GM12878 (cell line): ENCODE results near the gene IDI2. TPM values are rescaled to one million over a fixed set of nuclear protein-coding genes. Genes with fewer than 3 reads are reported as not detected.

Source experiments
- ATAC-seq: fragments of 200-7000 bp; cut with Tn5 transposase; 3 replicates; pipeline ENCODE4 v1.9.1; 2020; ENCODE audit warnings: mild to moderate bottlenecking, moderate library complexity
- BruUV-seq: library from RNA; stranded (reverse); fragments of 400-500 nt; replicated peaks from 2 replicates; lab custom pipeline; 2021; lab: Mats Ljungman, UMichigan
- CTCF ChIA-PET: fragments of 300-600 bp; sonication (Branson Sonifier 250); formaldehyde crosslinking; extraction: SDS; loops from one replicate; lab custom pipeline; 2021; ENCODE audit warnings: inconsistent platforms; lab: Yijun Ruan, JAX
- POLR2A ChIA-PET: fragments of 350-600 bp; formaldehyde crosslinking; extraction: SDS; loops from one replicate; lab custom pipeline; 2021; ENCODE audit warnings: inconsistent platforms; lab: Charles Lee
- RAD21 ChIA-PET: fragments of 300-600 bp; sonication (Branson Sonifier 250); formaldehyde crosslinking; loops from one replicate; lab custom pipeline; 2023; ENCODE audit warnings: antibody characterized with exemption; ENCODE audit not compliant: unreplicated experiment; lab: Charles Lee
- SMC1A ChIA-PET: fragments of 300-600 bp; sonication (Branson Sonifier 250); formaldehyde crosslinking; loops from one replicate; lab custom pipeline; 2023; ENCODE audit not compliant: unreplicated experiment, uncharacterized antibody; lab: Charles Lee
- DNase-seq: peaks from one replicate; pipeline ENCODE4 v3.0.0-alpha.2; 2011; ENCODE audit warnings: low read depth, low spot score
- FAIRE-seq: peaks from 3 replicates; lab custom pipeline; 2011; peaks lifted over from hg19 to GRCh38; lab: Jason Lieb, UNC
- H2AFZ ChIP-seq: 2 replicates; pipeline ENCODE4 v1.6.0; 2011; ENCODE audit warnings: low read depth, low read length, control low read depth; ENCODE audit not compliant: control insufficient read depth
- H3K27ac ChIP-seq: 2 replicates; pipeline ENCODE4 v1.5.1; 2011; ENCODE audit warnings: control low read depth; ENCODE audit not compliant: control insufficient read depth, insufficient read depth
- H3K27me3 ChIP-seq, 2 experiments: replicated peaks in 1 of 2; 2 replicates each; pipeline versions ENCODE4 v1.6.0 to v1.6.1; 2011; ENCODE audit warnings: low read length in 1 of 2; ENCODE audit not compliant: control insufficient read depth in 2 of 2, insufficient read depth in 2 of 2
- H3K36me3 ChIP-seq, 2 experiments: 2 replicates each; pipeline ENCODE4 v1.5.1; 2011; ENCODE audit warnings: low read length in 1 of 2; ENCODE audit not compliant: control insufficient read depth in 2 of 2, insufficient read depth in 2 of 2
- H3K4me1 ChIP-seq: 2 replicates; pipeline ENCODE4 v1.6.1; 2011; ENCODE audit warnings: mild to moderate bottlenecking, low read length, moderate library complexity, mixed read lengths; ENCODE audit not compliant: control insufficient read depth, insufficient read depth
- H3K4me2 ChIP-seq: 2 replicates; pipeline ENCODE4 v1.6.0; 2011; ENCODE audit warnings: control low read depth; ENCODE audit not compliant: control insufficient read depth, insufficient read depth
- H3K4me3 ChIP-seq: fragments of 200-600 bp; sonication (generic); 2 replicates; pipeline ENCODE4 v1.5.1; 2016
- H3K79me2 ChIP-seq: 2 replicates; pipeline ENCODE4 v1.6.0; 2011; ENCODE audit warnings: low read length; ENCODE audit not compliant: control insufficient read depth, insufficient read depth
- H3K9ac ChIP-seq: 2 replicates; pipeline ENCODE4 v1.8.0; 2011; ENCODE audit warnings: low read length, control low read depth, mixed read lengths; ENCODE audit not compliant: control insufficient read depth, insufficient read depth
- H3K9me3 ChIP-seq: replicated peaks from 3 replicates; pipeline ENCODE4 v1.5.1; 2011; ENCODE audit warnings: mild to moderate bottlenecking, low read length; ENCODE audit not compliant: control insufficient read depth, insufficient read depth
- H4K20me1 ChIP-seq: 2 replicates; pipeline ENCODE4 v1.6.0; 2011; ENCODE audit not compliant: control insufficient read depth, insufficient read depth
- BACH1 ChIP-seq: fragments of 450-650 bp; IDR thresholded peaks from 2 replicates; pipeline ENCODE4 v1.6.1; 2017; ENCODE audit warnings: mild to moderate bottlenecking, borderline replicate concordance
- CBFB ChIP-seq: IDR thresholded peaks from 2 replicates; pipeline ENCODE4 v1.6.1; 2016; ENCODE audit warnings: antibody characterized with exemption, low read depth
- DPF2 ChIP-seq: fragments of 450-650 bp; IDR thresholded peaks from 2 replicates; pipeline ENCODE4 v1.6.1; 2017; ENCODE audit warnings: mild to moderate bottlenecking
- ETV6 ChIP-seq, 2 experiments: fragments of 450-650 bp in 1 of 2; IDR thresholded peaks in 1 of 2; conservative IDR thresholded peaks in 1 of 2; 2 replicates each; pipeline ENCODE4 v1.6.1; 2014; ENCODE audit warnings: antibody characterized with exemption in 1 of 2, borderline replicate concordance in 1 of 2, low read depth in 1 of 2, mild to moderate bottlenecking in 1 of 2, moderate library complexity in 1 of 2
- HCFC1 ChIP-seq: fragments of 150-350 bp; IDR thresholded peaks from 2 replicates; pipeline ENCODE4 v1.6.1; 2014; ENCODE audit warnings: low read length
- SMAD5 ChIP-seq: IDR thresholded peaks from 2 replicates; pipeline ENCODE4 v1.6.1; 2016; ENCODE audit warnings: antibody characterized with exemption, low read depth
- TCF3 ChIP-seq: IDR thresholded peaks from 2 replicates; pipeline ENCODE4 v1.6.1; 2012; ENCODE audit warnings: low read depth, mild to moderate bottlenecking, low read length, borderline replicate concordance; ENCODE audit not compliant: insufficient read depth
- WGBS: methylation state at CpG from one replicate; pipeline ENCODE4 v1.1.6; 2016; ENCODE audit warnings: low lambda C conversion rate; ENCODE audit not compliant: insufficient replicate concordance, insufficient coverage; ENCODE audit errors: missing lambda C conversion rate; 5-methylcytosine and 5-hydroxymethylcytosine counted together
- in situ Hi-C: fragments of 300-500 bp; cut with MboI; formaldehyde crosslinking; loops from 9 replicates; pipeline ENCODE4 v1.14.3; 2018; ENCODE audit warnings: mixed read lengths
- intact Hi-C: fragments of 100-400 bp; cut with micrococcal nuclease; formaldehyde crosslinking; loops from one replicate; pipeline ENCODE4 v1.14.2; 2022; ENCODE audit not compliant: unreplicated experiment
- polyA plus RNA-seq, 11 experiments: library from polyadenylated mRNA; depleted of rRNA in 4 of 11; unstranded in 6 of 11; stranded (reverse) in 5 of 11; fragments of >200 nt; fragmentation: Nextera tagmentation in 4 of 11; fragmentation: Illumina TruSeq in 1 of 11; extraction: Ambion mirVana in 4 of 11; extraction: Trizol in 1 of 11; gene quantifications; 1 replicate in 1 of 11; 2 replicates in 10 of 11; pipeline versions ENCODE4 v1.2.1 to v1.2.3, GENCODE V29; 2011 to 2016; ENCODE audit warnings: inconsistent platforms in 2 of 11, missing spikeins in 2 of 11, low read depth in 1 of 11
- total RNA-seq, 4 experiments: library from RNA; depleted of rRNA in 3 of 4; stranded (reverse); fragments of >200 nt in 3 of 4; fragmentation: Illumina TruSeq in 1 of 4; extraction: Trizol in 1 of 4; gene quantifications; 2 replicates each; pipeline versions ENCODE4 v1.2.1 to v1.2.3, GENCODE V29; 2013 to 2021
- TF ChIP-seq, protein P1 (sequence below): IDR thresholded peaks from 2 replicates; pipeline ENCODE4 v1.6.1; 2011; ENCODE audit warnings: low read depth, low read length, improper control_type of control experiment, borderline replicate concordance
- TF ChIP-seq, protein P2 (sequence below): fragments of 450-650 bp; IDR thresholded peaks from 2 replicates; pipeline ENCODE4 v1.6.1; 2018; ENCODE audit warnings: mild to moderate bottlenecking, low read depth, moderate library complexity; ENCODE audit not compliant: partially characterized antibody
- TF ChIP-seq, protein P3 (sequence below): fragments of 150-350 bp; IDR thresholded peaks from 2 replicates; pipeline ENCODE4 v1.6.1; 2014; ENCODE audit warnings: mild to moderate bottlenecking, low read depth, low read length

Gene IDI2
- total and polyA plus RNA-seq, 10 of the 15 experiments (the other 5 are each of a cell fraction or from before 2014, with no cell fraction given): 0.06 TPM; not detected in 9

DNA sequence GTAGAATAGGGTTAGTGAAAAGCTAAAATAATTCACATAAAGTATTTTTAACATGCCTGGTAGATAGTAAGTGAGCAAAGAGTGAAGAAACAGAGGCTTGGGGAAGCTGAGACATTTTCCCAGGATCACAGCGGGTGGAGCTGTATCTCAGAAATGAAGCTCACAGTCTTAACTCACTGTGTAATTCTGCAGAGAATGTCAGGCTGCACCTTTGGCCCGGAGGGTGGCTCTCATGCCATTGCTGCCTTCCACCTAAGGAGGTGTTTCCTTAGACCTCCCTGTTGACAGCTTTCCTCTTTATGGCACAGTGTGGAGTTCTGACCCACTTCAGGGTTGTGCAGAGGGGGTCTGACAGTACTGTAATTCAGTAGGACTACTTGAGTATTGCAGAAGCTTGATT is 40.3 kb downstream of the IDI2 start:
- ChIA-PET CTCF (interaction anchor here (0.7 kb wide), 1 partner anchor 119 kb away, joined by 3 read pairs; no protein-coding TSS in a partner anchor), POLR2A (interaction anchor here (0.6 to 3.5 kb wide), 3 partner anchors 11 to 43 kb away, joined by 3 to 23 read pairs (median 5); no protein-coding TSS in a partner anchor), SMC1A (interaction anchor here (1.4 to 4.5 kb wide), 2 partner anchors 11 to 49 kb away, joined by 3 to 25 read pairs; no protein-coding TSS in a partner anchor), RAD21 (interaction anchor here (0.8 to 1.7 kb wide), 3 partner anchors 12 to 64 kb away, joined by 3 to 4 read pairs (median 4); partner anchors contain the start of gene IDI1)
- Histone ChIP-seq H3K4me3 (no peak overlapping the region), H3K9me3 (peaks cover 4% of the 10 kb centered on the region; the same call in 2 of the 3 replicates), H3K4me1 (peaks cover 9% of the 10 kb centered on the region), H3K4me2 (no peak overlapping the region), H3K36me3 (peaks cover 0 to 3% of the 10 kb centered on the region in 2 experiments; a peak in 1 of 4 replicates), H3K9ac (no peak overlapping the region), H4K20me1 (no peaks in the 10 kb centered on the region), H3K27me3 (no peaks in the 10 kb centered on the region), H3K79me2 (peaks cover 33% of the 10 kb centered on the region), H3K27ac (no peak overlapping the region), H2AFZ (no peak overlapping the region)
- FAIRE-seq (no peak), DNase-seq (no peak), ATAC-seq (no peak)
- 100% methylated on average over 2 of the region's 2 CpGs for WGBS
- in situ Hi-C loops (no loop called here), intact Hi-C loops (loop anchor here (5.0 kb wide), 1 partner anchor 57 kb away; no protein-coding TSS in a partner anchor)
- TF ChIP-seq, protein P1, sequence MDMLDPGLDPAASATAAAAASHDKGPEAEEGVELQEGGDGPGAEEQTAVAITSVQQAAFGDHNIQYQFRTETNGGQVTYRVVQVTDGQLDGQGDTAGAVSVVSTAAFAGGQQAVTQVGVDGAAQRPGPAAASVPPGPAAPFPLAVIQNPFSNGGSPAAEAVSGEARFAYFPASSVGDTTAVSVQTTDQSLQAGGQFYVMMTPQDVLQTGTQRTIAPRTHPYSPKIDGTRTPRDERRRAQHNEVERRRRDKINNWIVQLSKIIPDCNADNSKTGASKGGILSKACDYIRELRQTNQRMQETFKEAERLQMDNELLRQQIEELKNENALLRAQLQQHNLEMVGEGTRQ: no peak
- no peak for TF ChIP-seq HCFC1
- TF ChIP-seq, protein P2, sequence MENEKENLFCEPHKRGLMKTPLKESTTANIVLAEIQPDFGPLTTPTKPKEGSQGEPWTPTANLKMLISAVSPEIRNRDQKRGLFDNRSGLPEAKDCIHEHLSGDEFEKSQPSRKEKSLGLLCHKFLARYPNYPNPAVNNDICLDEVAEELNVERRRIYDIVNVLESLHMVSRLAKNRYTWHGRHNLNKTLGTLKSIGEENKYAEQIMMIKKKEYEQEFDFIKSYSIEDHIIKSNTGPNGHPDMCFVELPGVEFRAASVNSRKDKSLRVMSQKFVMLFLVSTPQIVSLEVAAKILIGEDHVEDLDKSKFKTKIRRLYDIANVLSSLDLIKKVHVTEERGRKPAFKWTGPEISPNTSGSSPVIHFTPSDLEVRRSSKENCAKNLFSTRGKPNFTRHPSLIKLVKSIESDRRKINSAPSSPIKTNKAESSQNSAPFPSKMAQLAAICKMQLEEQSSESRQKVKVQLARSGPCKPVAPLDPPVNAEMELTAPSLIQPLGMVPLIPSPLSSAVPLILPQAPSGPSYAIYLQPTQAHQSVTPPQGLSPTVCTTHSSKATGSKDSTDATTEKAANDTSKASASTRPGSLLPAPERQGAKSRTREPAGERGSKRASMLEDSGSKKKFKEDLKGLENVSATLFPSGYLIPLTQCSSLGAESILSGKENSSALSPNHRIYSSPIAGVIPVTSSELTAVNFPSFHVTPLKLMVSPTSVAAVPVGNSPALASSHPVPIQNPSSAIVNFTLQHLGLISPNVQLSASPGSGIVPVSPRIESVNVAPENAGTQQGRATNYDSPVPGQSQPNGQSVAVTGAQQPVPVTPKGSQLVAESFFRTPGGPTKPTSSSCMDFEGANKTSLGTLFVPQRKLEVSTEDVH: no peak
- TF ChIP-seq DPF2: no peak
- TF ChIP-seq CBFB: no peak
- no peak for TF ChIP-seq BACH1
- TF ChIP-seq TCF3: no peak
- TF ChIP-seq, protein P3, sequence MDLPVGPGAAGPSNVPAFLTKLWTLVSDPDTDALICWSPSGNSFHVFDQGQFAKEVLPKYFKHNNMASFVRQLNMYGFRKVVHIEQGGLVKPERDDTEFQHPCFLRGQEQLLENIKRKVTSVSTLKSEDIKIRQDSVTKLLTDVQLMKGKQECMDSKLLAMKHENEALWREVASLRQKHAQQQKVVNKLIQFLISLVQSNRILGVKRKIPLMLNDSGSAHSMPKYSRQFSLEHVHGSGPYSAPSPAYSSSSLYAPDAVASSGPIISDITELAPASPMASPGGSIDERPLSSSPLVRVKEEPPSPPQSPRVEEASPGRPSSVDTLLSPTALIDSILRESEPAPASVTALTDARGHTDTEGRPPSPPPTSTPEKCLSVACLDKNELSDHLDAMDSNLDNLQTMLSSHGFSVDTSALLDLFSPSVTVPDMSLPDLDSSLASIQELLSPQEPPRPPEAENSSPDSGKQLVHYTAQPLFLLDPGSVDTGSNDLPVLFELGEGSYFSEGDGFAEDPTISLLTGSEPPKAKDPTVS: no peak
- TF ChIP-seq SMAD5: no peak
- TF ChIP-seq ETV6 (conservative IDR thresholded peaks at IDR 0.05 in 1 of 2, IDR thresholded peaks at IDR 0.05 in 1 of 2; ENCODE audit: borderline replicate concordance in 1 of 2, low read depth in 1 of 2): no peak
- no TSS peak for BruUV-seq
